Stimulated activated CD8-positive, alpha-beta memory T cell treated with anti-CD3 and anti-CD28 coated beads, Interleukin-15, amount 100 ng/mL, for 48 hours (primary cell): Measurements from ENCODE around the gene SMIM38.

Source experiments
- DNase-seq, 2 donors: peaks; one replicate each; pipeline ENCODE4 v3.0.0-alpha.2; 2020; ENCODE audit warnings: low read depth in 2 of 2

Gene SMIM38

DNA sequence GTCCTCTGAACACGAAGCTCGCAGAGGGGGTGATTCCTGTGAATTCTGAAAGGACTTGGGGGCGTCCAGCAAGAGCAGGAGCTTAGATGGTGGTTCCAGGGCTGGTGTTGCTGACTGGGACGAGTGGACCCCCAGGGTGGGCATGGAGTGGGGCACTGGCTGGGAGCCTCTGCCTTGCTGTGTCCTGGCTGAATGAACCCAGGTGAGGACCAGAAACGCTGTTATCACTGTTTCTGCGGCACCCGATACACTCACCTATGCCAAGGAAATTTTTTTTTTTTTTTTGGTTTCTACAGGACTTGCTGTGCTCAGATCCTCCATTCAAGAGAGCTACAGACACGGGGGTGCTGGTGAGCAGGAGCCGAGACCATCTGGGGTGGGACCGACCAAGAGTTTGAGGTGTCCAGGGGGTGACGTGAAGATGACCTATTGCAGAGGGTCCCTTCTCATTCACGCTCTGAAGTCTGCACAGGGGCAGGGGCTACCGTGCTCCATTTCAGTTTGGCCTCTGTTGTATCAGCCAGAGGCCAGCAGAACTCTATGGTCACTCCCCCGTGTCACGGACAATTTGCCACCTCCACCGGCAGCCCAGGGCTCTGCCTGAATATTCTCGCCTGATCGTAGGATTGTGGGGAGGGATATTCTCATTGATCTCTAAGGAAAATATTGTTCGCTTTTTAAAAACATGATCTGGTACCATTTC lies 3.6 kb downstream of the SMIM38 start:
- no peak for DNase-seq

DNA sequence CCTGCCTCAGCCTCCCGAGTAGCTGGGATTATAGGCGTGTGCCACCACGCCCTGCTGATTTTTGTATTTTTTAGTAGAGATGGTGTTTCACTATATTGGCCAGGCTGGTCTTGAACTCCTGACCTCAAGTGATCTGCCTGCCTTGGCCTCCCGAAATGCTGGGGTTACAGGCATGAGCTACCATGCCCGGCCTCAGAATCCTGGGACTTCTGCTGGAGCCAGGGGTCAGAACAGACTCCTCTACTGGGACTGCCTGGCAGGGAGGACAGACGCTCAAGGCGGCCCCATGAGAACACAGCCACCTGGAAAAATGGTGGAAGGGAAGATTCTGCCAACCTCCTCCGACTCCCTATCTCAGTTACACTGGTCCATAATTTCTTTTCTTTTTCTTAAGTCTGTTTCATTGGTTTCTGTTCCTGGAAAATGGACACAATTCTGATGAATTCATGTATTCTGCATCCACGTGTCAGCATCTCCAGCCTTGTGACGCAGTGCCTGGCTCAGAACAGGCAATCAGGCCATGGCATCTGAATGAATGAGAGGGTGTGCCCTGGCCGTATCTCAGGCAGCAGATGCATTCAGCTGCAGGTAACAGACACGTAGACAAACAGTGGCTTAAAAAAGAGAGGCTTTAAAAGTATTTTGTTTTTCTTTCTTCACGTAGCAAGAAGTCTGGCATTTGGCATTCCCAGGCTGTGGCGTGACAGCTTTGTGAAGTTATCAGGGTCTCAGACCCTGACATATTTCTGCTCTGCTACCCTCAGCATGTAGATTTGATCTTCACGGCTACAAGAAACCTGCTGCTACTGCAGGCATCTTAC lies 4.8 kb downstream of the SMIM38 start:
- no peak for DNase-seq

DNA sequence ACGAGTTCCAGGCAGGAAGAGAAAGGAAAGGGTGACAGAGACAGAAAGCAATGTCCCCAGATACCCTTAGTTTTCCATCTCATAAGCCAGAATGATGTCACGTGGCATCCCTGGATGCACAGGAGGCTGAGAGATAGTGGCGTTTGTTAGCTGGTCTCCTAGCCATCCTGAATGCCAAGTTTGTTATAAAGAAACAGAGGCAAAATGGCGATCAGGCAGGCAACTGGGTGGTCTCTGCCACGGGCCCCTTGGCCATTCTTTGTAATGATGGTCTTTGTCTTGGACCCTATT lies 5.3 kb downstream of the SMIM38 start:
- DNase-seq = no peak

DNA sequence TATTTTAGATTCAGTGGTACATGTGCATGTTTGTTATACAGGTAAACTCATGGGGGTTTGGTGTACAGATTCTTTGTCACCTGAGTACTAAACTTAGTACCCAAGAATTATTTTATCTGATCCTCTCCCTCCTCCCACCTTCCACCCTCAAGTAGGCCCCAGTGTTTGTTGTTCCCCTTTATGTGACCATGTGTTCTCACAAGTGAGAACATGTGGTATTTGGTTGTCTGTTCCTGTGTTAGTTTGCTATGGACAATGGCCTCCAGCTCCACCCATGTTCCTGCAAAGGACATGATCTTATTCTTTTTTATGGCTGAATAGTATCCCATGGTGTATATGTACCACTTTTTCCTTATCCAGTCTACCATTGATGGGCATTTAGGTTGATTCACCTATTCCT lies 6.8 kb downstream of the SMIM38 start:
- DNase-seq = no peak

DNA sequence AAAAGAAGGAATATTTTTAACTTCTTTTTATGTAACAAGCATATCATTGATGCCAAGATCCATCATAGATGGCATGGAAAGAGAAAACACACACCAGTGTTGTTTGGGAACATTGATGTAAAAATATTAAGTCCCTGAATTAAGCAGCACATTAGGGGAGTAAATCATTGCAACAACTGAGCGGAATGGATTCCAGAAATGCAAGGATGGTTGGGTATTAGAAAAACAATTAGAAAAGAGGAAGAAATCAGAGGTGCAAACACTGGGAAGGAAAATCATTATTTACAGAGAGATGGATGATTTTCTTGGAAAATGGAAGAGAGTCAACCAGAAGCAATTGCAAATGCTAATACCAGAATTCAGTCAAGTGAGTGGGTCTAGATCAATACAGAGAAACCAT lies 8.1 kb downstream of the SMIM38 start:
- no peak for DNase-seq

DNA sequence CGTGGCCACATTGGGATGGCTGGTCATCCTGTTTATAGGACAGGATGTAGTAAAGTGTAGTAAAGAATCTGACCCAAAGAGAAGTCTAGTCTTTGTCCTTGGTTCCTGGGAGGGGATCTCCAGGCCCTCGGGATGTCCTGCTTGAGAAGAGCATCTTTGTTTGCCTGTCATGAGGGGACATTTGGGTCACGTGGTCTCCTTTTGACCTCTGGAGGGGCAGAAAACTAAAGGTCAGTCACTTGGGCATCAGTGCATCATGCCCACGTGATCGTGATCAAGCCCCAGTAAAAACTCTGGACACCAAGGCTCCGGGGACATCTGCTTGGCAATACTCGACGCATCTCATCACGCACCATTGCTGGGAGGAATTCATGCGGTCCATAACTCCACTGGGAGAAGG lies 9.1 kb downstream of the SMIM38 start:
- no peak for DNase-seq

DNA sequence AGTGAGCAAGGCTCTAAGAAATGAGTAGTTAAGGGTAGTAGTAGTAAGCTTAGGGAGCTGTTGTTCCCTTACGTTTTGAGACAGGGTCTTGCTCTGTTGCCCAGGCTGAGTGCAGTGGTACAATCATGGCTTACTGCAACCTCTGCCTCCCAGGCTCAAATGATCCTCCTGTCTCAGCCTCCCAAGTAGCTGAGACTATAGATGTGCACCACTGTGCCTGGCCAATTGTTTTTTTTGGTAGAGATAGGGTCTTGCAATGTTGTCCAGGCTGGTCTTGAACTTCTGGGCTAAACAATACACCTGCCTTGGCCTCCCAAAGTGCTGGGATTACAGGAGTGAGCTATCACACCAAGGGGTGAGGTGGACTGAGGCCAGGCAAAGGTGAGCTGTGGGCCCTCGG lies 10.0 kb downstream of the SMIM38 start:
- DNase-seq = no peak

DNA sequence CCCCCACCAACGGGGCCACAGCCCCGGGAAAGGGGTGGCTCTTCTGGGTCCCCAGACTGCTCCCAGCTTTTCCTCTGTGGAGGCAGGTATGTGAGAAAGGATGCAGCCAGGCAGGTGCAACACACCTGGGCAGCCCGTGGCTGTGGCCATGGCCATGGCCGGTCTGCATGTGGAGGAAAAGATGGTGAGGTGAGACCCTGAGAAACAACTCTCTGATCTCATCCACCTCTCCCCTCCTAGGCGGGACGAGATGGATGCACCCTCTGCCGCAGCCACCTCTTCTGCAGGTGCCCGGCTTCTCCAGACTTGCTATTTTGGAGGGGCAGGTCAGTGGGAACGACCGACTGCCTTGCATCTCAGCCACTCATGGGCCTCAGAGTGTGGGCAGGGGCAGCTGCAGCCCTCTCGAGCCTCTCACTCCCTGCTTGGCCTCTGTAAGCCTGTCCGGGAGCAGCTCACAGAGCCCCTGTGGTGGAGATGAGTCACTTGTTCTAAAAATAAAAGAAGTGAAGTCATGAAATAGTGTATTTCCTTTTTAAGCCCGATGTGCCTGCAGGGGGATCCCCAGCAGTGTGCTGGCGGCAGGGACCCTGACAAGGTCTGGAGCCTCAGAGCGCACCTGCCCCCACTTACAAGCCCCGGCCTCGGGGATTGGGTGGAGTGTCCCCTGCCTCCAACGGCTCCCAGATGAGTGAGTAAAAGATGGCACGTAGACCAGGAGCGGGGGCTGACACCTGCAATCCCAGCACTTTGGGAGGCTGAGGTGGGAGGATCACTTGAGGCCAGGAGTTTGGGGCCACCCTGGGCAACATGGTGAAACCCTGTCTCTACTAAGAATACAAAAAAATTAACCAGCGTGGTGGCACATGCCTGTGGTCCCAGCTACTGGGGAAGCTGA lies 10.7 kb downstream of the SMIM38 start:
- DNase-seq = peak; percentile 38 to 56

DNA sequence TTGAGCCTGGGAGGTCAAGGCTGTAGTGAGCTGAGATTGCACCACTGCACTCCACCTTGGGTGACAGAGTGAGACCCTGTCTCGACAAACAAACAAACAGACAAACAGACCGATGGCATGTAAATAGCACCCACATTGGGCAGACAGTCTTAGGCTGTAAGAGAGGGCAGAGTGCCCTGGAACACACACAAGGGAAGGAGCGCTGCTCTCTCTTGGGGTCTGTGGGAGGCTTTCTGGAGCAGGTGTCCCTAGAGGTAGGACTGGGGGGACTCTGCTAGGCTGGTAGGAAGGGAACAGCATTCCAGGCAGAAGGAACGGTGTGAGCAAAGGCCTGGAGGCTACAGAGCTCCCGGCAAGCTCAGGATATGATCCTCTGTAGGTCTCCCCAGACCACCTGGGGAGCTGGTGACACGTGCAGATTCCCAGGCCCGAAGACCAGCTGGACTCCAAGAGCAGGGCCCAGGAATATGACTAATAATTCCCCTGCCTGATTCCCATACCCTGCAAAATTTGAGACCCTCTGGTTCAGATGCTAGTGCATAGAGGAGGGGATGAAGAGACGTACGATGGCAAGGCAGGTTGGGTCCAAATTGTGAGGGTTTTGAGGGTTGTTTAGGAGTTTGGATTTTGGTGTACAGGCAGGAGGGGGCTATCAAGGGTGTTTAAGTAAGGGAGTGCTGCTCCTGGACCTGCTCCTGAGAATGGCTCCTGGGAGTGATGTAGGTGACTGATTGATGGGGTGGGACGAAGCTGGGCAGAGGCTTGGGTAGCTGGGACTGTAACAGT lies 11.6 kb downstream of the SMIM38 start:
- DNase-seq = no peak

DNA sequence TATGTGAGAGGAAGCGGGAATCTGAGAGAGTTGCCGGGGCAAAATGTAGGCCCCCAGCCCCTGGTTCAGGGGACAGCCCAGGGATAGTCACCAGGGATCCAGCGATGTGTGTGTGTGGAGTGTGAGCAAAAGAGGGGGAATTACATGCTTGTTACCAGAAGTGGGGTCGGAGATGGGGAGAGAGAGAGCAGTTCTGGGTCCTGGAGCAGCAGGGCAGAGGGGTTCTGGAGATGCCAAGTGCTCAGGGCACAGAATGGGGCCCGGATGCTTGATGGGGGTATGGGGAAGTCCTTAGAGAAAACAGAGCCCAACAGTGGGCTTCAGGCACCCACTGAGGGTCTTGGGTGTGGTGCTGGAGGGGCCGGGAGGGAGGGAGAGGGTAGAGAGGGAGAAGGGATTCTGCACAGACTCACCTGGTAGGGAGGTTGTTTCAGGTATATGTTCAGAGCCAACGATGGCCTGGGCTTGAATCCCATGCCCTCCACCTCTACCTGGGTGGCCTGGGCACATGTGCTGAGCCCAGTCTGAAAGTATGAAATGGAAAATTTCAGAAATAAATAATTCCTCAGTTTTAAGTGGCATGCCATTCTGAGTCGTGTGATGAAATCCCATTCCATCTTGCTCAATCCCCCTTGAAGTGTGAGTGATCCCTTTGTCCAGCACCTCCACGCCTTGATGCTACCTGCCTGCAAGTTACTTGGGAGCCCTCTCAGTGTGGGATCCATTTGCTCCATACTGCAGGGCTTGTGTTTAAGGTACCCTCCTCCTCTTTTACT lies 12.4 kb downstream of the SMIM38 start:
- no peak for DNase-seq

DNA sequence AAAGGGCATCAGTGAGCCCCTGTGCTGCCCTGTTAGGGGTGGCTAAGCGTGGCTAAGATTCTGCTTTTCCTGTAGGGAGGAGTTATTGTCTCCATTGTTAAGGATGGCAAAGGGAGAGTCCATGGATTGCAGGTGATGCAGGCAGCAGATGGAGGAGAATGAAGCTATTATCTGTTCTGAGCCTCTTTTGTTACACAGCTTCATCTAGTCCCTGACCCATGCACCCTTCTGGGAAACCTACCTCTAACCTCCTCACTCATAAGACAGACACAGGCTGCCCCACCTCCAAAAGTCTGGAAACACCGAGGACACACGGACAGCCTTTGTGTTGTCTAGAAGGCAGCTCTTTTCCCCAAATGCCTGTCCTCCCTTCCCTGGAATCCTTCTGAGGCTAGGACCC lies 13.7 kb downstream of the SMIM38 start:
- no peak for DNase-seq

DNA sequence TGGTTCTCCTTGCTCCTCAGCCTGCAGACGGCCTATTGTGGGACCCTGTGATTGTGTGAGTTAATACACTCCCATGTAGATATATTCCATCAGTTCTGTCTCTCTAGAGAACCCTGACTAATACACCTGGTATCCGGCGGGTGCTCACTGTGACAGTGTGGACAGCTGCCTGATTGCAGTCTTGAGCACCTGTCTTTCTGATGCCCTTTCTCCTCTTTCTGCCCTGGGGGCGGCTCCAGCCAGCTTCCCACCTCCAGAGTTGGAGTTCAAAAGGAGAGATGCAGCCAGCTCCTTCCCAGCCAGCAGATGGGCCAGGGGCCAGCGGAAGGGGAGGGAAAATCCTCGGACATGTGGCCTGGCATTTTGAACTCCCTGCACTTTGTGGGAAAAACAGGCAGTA lies 15.0 kb downstream of the SMIM38 start:
- no peak for DNase-seq

DNA sequence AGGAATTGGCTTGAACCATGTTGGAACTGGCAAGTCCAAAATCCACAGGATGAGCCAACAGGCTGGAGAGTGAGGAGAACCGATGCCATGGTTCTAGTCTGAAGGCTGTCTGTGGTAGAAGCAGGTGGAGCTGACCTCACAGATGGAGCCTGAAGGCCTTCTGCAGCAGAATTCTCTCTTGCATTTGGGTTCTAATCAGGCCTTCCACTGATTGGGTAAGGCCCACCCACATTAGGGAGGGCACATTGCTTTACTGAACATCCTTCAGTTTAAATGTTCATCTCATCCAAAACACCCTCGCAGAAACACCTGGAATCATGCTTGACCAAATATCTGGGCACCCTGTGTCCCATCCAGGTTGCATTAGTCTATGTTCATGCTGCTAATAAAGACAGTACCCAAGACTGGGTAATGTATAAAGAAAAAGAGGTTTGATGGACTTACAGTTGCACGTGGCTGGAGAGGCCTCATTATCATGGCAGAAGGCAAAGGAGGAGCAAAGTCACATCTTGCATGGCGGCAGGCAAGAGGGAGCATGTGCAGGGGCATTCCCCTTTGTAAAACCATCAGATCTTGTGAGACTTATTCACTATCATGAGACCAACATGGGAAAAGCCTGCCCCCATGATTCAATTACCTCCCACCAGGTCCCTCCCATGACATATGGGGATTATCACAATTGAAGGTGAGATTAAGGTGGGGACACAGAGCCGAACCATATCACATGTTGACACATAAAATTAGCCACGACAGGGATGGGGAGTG lies 15.9 kb downstream of the SMIM38 start:
- no peak for DNase-seq

DNA sequence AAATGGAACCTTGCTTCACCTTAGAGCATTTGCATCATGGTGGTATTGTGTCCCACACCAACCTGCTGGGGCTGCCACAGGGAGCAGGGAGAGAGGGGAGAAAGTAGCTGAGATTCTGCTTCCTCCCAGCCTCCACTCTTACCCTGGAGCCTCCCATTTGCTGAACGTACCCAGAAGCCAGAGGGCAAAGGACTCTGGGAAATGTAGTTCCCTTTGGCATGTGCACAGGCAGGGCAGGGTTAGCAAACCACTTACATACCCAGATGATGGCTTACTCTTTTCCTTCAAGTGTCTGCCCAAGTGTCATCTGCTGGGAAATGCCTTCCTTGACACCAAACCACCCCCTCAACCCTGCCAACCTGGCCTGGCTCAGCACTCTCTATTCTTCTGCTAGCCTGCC lies 16.9 kb downstream of the SMIM38 start:
- no peak for DNase-seq

DNA sequence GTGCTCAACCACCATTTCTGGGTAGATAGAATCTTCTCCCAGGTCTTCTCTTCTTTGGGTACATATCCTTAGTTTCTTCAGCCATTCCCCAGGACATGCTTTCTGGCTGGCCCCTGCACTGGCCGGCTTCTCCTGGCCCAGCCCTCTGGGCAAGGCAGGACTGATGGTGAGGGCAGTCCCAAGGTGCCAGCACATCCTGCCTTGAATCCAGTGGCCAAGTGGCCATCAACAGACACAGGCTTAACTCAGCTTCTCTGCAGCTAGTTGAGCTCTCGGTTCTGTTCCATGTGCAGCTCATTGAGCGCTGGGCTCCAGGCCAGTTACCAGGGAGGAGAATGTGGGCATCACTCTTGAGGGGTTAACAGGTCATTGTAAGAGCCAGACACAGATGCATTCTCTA lies 17.6 kb downstream of the SMIM38 start:
- no peak for DNase-seq

DNA sequence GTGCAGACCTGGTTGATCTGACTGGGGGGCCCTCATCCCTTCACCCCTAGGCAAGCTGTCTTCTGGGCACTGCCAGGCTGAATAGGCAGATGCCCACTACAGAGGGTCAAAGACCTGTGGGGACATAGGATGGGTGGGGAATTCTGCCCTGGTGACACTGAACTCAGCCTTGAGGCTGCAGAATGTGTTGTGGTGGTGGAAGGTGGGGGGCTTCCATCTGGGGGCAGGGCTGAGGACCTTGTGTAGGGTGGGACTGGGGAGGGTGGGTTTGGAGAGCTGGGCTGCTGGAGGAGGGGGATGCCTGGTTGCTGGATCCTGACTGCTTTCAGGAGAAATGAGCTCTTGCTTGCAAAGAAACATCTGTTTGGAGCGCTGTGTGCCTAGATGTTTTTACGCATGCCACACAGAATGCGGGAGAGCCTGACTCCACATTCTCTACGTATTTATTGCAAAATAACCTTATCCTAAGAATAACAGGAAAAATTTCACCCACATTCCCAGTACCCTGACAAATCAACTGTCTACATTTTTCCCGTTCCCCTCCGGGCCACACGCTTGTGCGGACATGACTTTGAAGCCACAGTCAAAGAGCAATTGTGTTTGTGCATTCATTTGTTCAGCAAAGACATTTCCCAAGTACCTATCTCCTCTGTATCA lies 18.3 kb downstream of the SMIM38 start:
- DNase-seq = no peak

DNA sequence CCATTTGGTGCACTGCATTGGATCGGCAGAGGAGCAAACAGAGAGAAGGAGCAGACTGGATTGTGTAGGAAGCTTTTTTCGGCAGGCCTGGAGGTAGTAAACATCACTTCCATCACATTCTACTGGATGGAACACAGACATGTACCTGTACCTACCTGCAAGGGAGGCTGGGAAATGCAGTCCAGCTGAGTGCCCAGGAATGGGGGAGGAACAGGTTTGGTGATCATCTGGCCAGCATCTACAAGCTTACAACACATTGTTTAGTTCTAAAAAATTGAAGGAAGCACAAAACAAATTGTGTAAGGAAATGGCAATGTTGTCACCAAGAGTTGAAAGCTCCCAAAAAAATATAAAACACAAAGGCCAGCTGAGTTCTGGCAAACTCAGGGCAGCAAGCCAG lies 19.1 kb downstream of the SMIM38 start:
- DNase-seq = no peak

DNA sequence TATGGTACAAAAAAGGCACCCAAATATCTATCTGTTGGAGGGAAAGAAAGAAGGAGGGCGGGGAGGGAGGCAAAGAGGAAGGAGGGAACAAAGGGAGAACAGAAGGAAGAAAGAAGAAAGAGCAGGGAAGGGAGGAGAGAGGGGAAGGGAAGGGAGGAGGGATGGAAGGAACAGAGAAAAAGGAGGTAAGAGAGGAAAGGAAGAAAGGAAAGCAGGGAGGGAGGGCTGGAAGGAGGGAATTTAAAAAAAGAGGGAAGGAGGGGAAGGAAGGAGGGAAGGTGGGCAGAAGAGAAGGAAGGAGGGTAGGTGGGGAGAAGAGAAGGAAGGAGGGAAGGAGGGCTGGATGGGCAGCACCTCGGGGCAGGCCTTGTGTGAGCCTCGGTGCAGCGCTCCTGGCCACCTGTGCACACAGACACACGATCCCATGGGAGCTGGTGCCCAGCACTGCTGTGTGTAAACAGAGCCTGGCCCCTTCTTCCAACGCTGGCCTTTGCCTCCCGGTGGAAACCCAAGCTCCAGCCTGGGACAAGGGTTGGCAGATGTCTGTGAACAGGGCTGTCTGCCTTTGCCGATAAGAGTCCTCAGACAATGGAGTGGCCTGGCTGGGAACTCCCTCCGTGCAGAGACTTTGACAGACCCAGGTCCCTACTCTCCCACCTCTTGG lies 23.2 kb downstream of the SMIM38 start:
- no peak for DNase-seq

DNA sequence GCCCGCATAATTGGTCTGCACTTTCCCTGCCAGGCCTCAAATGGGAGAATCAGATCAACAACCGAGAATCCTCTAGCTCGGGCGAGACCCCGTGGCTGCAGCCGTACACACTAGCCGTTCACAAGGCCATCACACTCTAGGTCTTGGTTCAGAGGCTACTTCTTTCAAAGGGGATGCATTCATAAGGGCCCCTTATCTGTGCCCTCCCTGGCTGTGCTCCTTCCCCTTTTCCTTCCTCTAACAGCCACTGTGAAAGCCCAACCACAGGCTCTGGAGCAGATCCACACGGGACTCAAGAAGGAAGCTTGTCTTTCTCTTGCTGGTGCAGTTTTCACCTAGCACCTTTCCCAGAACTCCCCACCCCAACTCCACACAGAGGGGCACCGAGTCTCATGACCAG lies 24.5 kb downstream of the SMIM38 start:
- no peak for DNase-seq
